HK-2 (cell line): ENCODE measurements around the gene UPF1.
A peak's percentile ranks its signal among the peaks of the same experiment; 100 is the strongest.

Experiments
- DNase-seq: peaks from one replicate; pipeline ENCODE4 v3.0.0-alpha.2; 2018; ENCODE audit not compliant: unreplicated experiment

The UPF1 gene

DNA sequence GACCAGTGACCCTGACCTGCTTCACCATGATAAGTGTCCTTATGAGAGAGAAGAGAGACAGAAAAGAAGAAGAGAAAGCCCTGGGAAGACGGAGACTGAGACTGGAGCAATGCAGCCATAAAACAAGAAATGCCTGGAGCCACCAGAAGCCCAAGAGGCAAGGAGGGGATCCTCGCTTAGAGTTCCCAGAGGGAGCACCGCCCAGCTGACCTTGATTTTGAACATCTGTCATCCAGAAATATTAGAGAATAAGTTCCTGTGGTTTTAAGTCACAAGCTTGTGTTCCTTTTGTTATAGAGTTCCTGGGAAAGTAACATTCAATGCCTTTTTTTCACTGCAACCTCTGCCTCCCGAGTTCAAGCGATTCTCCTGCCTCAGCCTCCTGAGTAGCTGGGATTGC is 44.0 kb downstream of the UPF1 start:
- no peak for DNase-seq

- no peak for DNase-seq
Measured at GRCh38 chr19:18876865-18877264, 45.1 kb downstream of the UPF1 start.

GRCh38 chr19:18878058-18878797 is 46.5 kb downstream of the UPF1 start:
- no peak for DNase-seq

DNA sequence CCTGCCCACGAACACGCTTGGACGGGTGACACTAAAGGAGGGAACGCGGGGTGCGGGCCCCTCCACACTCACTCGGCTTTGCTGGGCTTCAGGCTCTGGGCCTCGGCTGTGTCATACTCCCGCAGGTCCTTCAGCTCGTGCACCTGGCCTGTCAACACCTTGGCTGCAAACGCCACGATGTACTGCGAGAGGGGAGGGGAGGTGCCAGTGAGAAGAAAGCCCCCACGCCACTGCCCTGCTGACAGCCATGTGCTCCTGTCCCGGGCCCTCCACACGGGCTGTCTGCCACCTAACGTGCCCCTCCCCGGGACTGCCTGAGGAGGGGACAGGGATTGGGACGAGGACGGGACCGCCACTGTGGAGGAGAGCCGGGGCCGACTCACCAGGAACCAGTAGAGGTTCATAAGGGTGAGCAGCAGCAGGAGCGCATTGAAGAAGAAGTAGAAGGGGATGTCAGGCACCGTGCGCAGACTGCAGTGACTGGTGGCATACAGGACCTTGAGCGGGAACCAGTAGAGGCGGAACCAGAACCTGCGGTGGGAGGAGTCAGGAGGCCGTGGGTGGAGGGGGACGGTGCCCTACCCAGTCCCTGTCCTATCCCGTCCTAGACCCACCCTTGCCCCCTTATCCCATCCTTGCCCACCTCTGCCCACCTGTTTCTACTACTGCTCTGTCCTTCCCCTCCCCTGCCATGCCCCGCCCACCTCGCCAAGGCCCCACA is 47.3 kb downstream of the UPF1 start:
- DNase-seq, result no peak

DNA sequence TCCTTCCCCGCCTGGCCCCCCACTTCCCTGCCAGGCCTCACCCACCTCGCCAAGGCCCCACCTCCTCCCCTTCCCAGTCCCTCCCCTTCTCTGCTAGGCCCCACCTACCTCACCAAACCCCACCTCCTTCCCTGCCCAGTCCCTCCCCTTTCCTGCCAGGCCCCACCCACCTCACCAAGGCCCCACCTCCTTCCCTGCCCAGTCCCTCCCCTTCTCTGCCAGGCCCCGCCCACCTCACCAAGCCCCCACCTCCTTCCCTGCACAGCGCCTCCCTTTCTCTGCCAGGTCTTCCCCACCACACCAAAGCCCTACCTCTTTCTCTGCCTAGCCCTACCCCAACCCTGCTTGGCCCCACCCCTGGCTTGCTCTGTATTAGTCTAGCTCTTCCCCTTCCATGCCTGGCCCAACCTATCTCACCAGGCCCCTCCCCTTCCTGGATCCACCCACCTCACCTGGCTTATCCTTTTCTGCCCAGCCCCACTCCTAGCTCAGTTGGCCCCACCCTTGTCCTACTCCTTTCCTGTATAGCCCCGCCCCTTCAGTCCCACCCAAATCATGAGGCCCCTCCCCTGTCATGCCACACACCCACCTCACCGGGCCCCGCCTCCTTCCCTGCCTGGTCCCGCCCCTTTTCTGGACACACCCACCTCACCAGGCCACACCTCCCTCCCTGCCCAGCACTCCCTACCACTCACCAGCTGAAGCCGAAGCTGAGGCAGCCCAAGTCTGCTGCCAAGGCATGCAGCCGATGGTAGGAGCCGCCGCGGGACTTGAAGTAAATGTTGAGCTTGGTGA is 48.0 kb downstream of the UPF1 start:
- peak; percentile 35 for DNase-seq

DNA sequence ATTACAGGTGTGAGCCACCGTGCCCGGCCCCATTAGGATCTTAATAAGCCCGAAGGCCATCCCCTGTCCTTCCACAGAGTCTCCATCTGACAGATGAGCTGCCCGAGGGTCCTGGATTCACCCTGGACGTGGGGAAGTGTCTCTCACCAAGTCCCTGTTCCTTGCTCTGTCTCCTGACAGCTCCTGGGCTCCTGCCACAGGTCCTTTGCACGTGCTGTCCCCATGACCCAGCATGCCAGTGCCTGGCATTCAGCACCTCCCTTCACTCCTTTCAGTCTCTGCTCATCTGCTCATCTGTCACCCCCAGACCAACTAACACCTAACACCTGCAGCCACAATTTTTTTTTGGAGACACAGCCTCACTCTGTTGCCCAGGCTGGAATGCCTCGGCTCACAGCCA is 49.7 kb downstream of the UPF1 start:
- DNase-seq, result no peak

DNA sequence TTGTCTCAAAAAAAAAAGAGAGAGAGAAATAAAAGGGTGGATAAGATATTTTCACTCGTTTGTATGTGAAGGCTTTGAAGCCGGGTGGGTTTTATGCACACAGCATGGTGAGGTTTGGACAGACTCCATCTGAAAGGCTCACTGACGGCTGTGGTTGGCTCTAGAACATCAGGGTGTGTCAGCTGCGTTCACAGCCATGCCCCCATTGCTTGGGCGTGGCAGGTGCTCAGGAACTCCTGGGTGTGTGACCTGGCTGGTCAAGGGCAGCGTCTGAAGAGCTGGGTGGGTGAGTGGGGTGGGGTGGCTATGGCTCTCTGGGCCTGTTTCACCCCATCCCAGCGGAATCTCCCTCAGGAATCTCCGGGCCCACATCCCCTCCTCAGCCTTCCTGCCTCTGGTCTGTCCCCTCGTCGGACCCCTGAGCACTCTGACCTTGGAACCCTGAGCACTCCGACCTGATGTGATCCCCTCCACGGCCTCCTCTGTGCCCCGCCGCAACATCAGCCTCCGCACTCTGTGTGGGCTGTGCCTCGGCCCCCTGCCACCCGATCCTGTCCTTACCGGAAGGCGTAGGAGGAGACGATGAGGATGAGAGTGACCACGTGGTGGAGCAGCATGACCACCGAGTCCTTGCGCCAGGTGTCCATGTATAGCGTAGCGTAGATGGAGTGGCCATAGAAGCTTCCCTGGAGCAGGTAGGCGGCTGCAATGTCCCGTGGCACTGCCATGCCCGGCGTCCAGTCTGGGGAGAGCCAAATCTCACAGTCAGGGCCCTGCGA is 52.0 kb downstream of the UPF1 start:
- DNase-seq, result no peak

GRCh38 chr19:18886972-18887371 is 55.2 kb downstream of the UPF1 start:
- no peak for DNase-seq

GRCh38 chr19:18889949-18890745 is 58.4 kb downstream of the UPF1 start:
- no peak for DNase-seq

GRCh38 chr19:18893587-18894253 is 62.0 kb downstream of the UPF1 start:
- no peak for DNase-seq

GRCh38 chr19:18894254-18895037 is 62.7 kb downstream of the UPF1 start:
- no peak for DNase-seq

DNA sequence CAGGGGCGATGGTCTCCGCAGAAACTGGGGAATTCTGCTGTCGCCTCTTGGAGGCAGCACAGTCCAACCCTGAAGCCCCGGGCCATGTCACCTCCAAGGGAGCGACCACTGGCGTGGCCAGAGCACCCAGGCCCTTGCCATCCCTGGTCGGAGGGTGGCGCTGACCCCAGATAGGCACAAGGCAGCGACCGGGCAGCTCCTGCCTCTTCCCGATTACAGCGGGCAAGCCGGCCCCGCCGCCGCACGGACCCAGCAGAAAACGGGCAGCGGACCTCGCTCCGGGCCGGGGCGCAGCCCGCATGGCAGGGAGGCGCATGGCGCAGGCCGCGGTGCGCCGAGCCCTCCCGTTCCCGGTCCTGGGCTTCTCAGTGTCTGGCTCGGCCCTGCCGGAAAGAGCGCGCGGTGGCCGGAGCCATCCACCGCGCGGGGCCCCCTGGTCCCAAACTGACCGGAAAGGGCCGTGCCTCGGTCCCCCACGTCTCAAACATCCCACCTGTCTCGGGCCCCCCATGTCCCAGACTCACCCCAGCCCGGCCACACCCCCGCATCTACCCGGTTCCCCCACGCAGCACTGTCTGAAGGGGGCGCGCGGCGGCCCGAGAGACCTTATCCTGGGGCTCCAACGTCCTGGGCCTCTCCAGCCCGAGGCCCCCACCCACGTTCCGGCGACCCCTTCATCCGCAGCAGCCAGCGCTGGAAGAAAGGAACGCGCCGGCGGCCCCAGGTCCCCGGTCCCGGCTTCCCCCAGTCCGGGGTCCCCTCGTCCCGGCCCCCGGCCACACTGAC is 63.5 kb downstream of the UPF1 start:
- DNase-seq, result peak; percentile 81

GRCh38 chr19:18895824-18896341 is 64.1 kb downstream of the UPF1 start, which contains the start of gene CERS1:
Gene CERS1, minus strand, starts transcription at chr19:18896158. Its CDS starts 86 bp downstream, at chr19:18896072.
- DNase-seq, result no peak

GRCh38 chr19:18896421-18896841 is 64.7 kb downstream of the UPF1 start:
- no peak for DNase-seq

DNA sequence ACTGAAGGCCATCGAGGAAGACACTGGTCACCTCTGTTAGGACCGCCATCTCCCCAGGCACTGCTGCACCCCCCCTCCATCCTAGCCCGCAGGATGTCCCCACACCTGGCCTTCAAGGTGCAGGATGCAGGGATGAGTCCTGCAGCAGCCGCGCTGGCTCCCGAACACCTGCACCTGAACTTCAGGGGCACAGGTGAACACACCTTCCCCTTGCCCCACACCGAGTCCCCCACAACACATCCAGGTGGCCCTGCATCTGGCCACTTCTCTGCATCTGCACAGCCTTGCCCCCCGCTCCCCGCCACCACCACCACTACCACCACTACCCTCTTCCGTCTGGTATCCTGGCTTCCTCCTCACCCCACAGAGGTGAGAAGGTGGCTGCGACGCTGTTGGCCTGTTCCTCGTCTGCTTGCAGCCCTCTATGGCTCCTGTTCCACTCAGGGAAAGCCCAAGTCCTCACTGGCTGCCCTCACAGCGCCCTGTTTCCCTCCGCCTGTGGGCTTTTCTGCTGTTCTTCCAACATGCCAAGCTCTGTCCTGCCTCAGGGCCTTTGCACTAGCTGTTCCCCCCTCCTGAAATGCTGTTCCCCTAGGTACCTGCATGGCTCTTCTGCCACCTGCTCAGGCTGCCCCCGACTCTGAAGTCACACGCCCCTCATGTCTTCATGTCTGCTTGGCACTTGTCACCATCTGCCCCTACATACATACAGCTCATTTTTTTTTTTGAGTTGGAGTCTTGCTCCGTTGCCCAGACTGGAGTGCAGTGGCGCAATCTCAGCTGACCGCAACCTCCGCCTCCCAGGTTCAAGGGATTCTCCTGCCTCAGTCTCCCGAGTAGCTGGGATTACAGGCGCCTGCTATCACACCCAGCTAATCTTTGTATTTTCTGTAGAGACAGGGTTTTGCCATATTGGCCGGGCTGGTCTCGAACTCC is 65.6 kb downstream of the UPF1 start:
- no peak for DNase-seq

DNA sequence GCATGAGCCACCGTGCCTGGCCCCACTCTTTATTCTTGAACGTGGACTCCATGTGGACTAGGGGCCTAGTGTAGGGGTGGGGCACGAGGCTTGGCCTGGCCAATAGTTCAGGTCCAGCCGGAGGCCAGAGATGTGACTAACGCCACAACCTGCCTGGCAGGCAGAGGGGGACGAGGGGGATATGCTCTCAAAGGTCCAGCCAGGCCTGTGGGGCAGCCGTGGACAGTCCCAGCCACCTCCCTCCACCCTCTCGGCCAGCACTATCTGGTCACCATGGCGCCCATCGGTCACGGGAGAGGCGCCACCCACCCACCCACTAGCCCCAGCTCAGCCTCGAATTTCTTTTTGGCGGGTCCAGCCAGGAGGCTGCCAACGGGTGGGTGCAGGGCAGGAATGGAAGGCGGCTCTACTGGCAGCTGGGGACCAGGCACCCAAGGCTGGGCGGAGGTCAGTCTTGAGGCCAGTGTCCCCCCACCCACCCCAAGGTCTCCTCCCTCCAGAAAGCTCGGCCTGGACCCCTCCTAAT is 66.4 kb downstream of the UPF1 start:
- DNase-seq, result no peak
